Ascending aorta (tissue), 2 donors: ENCODE measurements around the gene COL18A1. TPM values are rescaled to one million over a fixed set of nuclear protein-coding genes. Genes with fewer than 3 reads are reported as not detected.

ENCODE experiments used
- DNase-seq, 2 donors: peaks; one replicate each; pipeline ENCODE4 v3.0.0-alpha.2; 2019; ENCODE audit warnings: low spot score in 2 of 2
- H3K27ac ChIP-seq, 2 donors: fragments of 200-600 bp; sonication (generic); one replicate each; pipeline ENCODE4 v1.5.1; 2016 to 2017; ENCODE audit warnings: mild to moderate bottlenecking in 1 of 2
- H3K27me3 ChIP-seq: fragments of 200-600 bp; sonication (generic); one replicate; pipeline ENCODE4 v1.5.1; 2017
- H3K36me3 ChIP-seq, 2 donors: fragments of 200-600 bp; sonication (generic); one replicate each; pipeline ENCODE4 v1.5.1; 2016
- H3K4me1 ChIP-seq, 2 donors: fragments of 200-600 bp; sonication (generic); one replicate each; pipeline ENCODE4 v1.5.1; 2016 to 2017; ENCODE audit warnings: mild to moderate bottlenecking in 1 of 2
- H3K4me3 ChIP-seq, 2 donors: fragments of 200-600 bp; sonication (generic); one replicate each; pipeline ENCODE4 v1.5.1; 2016 to 2017; ENCODE audit warnings: mild to moderate bottlenecking in 1 of 2
- H3K9me3 ChIP-seq, 2 donors: fragments of 200-600 bp; sonication (generic); one replicate each; pipeline ENCODE4 v1.5.1; 2016
- CTCF ChIP-seq, 3 experiments: fragments of 200-600 bp in 2 of 3; fragments of 450-650 bp in 1 of 3; sonication (generic) in 2 of 3; IDR thresholded peaks; one replicate each; pipeline ENCODE4 v1.5.1; 2016 to 2019; ENCODE audit warnings: antibody characterized with exemption in 3 of 3, mild to moderate bottlenecking in 1 of 3, moderate library complexity in 1 of 3
- intact Hi-C: fragments of 100-400 bp; cut with DNase I; formaldehyde crosslinking; loops from one replicate; pipeline ENCODE4 v1.15.1; 2023
- total RNA-seq: library from RNA; depleted of rRNA; stranded (reverse); fragments of >200 nt; gene quantifications from one replicate; pipeline ENCODE4 v1.1.0, GENCODE V29; 2016

Gene COL18A1
- total RNA-seq, 1 donor from 2014 or later, result 699 TPM

- TF ChIP-seq CTCF (IDR thresholded peaks at IDR 0.05), result no peak
- intact Hi-C loops, result no loop called here
- Histone ChIP-seq H3K4me1 (peaks cover 6 to 35% of the 10 kb centered on the region in 2 donors), H3K9me3 (no peaks in the 10 kb centered on the region), H3K27ac (peak overlapping the region; percentile 49 to 52), H3K36me3 (no peaks in the 10 kb centered on the region), H3K27me3 (no peaks in the 10 kb centered on the region), H3K4me3 (no peak overlapping the region)
- peak in 1 of 2 donors; percentile 62 for DNase-seq
Measured at GRCh38 chr21:45413922-45414321, 9.0 kb downstream of the COL18A1 start.

DNA sequence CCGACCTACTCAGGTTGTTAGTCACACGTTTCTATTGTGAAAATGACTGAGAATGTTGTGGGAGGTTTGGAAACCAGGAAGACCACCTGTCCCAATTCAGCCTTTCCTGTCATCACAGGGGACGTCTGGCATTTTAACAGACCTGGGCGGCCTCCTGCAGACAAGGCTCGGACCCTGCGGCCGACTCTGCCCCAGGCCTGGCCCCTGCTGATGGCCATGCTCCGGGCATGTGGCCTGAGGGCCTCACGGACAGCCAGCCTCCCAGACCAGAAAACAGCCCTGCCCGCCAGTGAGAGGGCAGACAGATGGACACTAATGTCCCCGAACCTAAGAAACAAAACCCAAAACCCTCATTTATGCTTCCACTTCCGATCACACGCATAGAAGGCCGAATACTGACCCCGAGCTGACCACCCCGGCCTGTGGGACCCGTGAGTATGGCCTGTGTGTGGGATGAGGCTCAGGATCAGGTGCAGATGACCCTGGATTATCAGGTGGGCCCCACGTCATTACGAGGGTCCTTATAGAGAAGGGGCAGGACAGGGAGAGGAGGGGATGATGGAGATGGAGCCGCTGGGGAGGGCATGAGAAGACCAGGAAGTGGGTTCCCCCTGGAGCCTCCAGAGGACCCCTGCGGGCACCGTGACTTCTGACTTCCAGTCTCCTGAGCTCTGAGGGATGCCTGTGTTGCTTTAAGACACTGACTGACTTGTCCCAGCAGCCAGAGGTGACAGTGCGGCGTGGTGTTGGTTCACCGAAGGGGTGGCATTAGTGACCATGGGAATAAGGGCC lies 9.6 kb downstream of the COL18A1 start:
- peak in 1 of 2 donors; percentile 61 for DNase-seq
- Histone ChIP-seq H3K4me1 (peaks cover 2 to 36% of the 10 kb centered on the region in 2 donors), H3K4me3 (no peak overlapping the region), H3K9me3 (no peaks in the 10 kb centered on the region), H3K36me3 (no peaks in the 10 kb centered on the region), H3K27ac (peak overlapping the region; percentile 49 to 52), H3K27me3 (no peaks in the 10 kb centered on the region)
- no peak for TF ChIP-seq CTCF (IDR thresholded peaks at IDR 0.05)
- intact Hi-C loops, result no loop called here

DNA sequence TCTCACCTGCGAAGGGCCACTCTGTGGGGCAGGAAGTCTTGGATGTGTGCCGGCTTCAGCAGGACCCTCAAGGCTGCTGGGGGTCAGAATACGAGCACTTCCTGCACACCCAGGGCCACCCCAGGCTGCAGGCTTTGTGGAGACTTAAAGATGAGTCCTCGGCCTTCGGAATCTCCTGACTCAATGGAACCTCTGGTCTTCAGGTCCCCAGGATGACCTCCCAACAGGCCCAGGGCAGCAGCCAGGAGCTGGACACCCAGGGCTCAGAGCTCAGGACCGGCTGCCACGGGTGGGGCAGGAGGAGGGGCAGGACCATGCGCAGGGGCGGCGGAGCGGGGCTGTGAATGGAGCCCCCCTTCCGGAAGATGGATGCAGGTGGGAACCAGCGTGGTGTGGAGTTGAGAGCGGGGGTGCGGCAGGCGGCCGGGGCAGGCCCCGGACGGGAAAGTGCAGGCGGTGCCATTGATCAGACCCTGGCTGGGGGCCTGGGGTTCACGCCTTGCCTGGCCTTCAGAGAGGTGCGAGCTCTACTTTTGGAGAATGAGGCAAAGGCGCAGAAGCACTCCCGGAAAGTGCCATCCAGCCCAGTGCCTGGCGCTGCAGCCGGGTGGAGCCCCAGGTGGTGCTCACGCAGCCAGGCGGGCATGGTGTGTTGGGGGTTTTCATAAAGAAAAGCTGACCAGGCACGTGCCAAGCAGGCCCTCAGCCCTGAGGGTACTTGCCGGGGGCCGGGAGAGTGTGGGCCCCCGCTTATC lies 10.4 kb downstream of the COL18A1 start:
- intact Hi-C loops, result no loop called here
- DNase-seq, result peak in 1 of 2 donors; percentile 60
- no peak for TF ChIP-seq CTCF (IDR thresholded peaks at IDR 0.05)
- Histone ChIP-seq H3K4me3 (no peak overlapping the region), H3K4me1 (peaks cover 2 to 37% of the 10 kb centered on the region in 2 donors), H3K9me3 (no peaks in the 10 kb centered on the region), H3K27ac (peak overlapping the region; percentile 52 to 65), H3K36me3 (no peaks in the 10 kb centered on the region), H3K27me3 (no peaks in the 10 kb centered on the region)

GRCh38 chr21:45415943-45416611 lies 11.1 kb downstream of the COL18A1 start:
- Histone ChIP-seq H3K27me3 (no peaks in the 10 kb centered on the region), H3K4me1 (peaks cover 4 to 38% of the 10 kb centered on the region in 2 donors), H3K36me3 (no peaks in the 10 kb centered on the region), H3K9me3 (no peaks in the 10 kb centered on the region), H3K4me3 (no peak overlapping the region), H3K27ac (peak overlapping the region; percentile 65 to 97)
- intact Hi-C loops, result no loop called here
- peak in 1 of 2 donors; percentile 55 for DNase-seq
- TF ChIP-seq CTCF (IDR thresholded peaks at IDR 0.05), result no peak

DNA sequence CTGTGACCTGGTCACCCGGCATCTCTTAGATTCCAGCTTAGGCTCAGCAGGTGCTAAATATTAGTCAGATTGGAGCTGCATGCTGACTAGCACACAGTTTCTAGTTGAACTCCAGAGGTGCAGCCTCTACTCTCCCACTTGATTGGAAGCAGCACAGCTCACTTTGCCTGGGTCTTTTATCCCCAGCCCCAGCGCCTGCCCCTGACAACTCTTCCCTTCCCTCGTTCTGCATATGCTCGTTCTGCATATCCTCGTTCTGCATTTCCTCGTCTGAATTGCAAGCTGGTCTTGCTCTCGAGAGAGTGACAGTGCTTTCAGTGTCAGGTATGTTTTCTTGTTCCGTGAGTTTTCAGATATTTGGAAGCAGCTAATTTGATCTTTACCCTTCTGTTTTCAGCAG lies 11.7 kb downstream of the COL18A1 start:
- H3K4me1 ChIP-seq, result peaks cover 6 to 41% of the 10 kb centered on the region in 2 donors
- no peaks in the 10 kb centered on the region for H3K36me3 ChIP-seq
- no peak overlapping the region for H3K4me3 ChIP-seq
- intact Hi-C loops, result no loop called here
- no peak for TF ChIP-seq CTCF (IDR thresholded peaks at IDR 0.05)
- H3K27ac ChIP-seq, result peak overlapping the region; percentile 65 to 97
- no peaks in the 10 kb centered on the region for H3K9me3 ChIP-seq
- peak in 1 of 2 donors; percentile 42 for DNase-seq
- no peaks in the 10 kb centered on the region for H3K27me3 ChIP-seq
